GM21360 (cell line): ENCODE data around the gene UNC13B.

Experiments
- ATAC-seq: cut with Tn5 transposase; IDR thresholded peaks from one replicate; pipeline ENCODE4 v1.9.1; 2021; ENCODE audit warnings: mild to moderate bottlenecking, moderate library complexity; ENCODE audit not compliant: unreplicated experiment

The UNC13B gene

DNA sequence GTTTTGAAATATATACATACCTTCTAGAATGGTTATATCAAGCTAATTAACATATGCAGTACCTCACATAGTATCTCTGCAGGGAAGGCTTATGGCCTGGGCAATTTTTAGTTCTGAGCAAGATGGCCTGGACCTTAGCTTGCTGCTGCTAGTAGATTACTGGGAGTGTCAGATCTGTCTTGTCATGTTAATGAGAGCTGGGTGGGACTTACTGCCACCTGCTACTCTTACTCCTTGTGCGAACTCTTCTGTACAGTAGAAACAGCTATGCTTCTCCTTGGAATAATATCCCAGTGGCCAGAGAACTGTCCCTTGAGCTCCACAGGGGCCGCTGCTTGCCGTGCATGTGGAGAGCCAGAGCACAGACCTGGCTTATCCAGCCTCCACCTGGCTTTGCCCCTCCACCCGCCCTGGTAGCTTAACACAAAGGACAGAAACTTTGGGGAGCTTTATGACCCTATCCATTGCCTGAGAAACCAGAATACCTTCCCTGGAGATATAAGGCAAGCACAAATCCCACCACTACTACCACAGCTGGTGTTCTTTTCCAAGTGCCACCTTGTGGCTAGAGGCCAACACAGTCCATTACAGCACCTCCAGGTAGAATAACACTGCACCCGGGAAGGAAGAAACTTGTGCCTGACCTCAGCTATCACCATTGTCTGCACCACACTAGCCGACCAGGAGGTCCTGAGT lies 253.7 kb downstream of the UNC13B start:
- no peak for ATAC-seq

DNA sequence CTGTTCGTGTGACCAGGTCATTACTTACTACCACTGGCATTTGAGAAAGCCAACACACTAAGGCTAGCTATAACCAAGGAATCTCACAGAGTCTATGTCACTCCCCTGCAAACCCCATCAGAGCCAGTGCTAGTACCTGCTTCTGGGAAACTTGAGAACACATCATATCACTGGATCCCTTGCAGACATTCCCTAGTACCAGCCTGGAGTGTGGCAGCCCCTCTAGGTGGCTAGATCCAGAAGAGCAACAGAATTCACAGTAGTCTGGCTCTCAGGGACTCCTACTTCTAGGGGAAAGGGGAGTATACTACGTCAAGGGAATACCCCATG lies 254.3 kb downstream of the UNC13B start:
- no peak for ATAC-seq

DNA sequence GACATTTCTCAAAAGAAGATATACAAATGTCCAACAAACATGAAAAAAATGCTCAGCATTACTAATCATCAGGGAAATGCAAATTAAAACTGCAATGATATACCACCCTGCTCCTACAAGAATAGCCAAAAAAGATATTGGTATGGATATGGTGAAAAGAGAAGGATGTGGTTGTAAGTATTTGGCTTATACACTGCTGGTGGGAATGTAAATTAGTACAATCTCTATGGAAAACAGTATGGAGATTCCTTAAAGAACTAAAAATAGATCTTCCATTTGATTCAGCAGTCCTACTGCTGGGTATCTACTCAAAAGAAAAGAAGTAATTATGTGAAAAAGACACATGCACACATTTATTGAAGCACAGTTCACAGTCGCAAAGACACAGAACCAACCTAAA lies 260.5 kb downstream of the UNC13B start:
- no peak for ATAC-seq

DNA sequence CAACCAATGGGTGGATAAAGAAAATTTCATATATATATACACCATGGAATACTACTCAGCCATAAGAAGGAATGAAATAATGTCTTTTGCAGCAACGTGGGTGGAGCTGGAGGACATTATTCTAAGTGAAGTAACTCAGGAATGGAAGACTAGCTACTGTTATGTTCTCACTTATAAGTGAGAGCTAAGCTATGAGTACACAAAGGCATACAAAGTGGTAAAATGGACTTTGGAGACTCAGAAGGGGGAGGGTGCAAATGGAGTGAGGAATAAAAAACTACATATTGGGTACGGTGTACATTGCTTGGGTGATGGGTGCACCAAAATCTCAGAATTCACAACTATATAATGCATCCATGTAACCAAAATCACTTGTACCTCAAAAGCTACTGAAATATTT lies 260.9 kb downstream of the UNC13B start:
- no peak for ATAC-seq

DNA sequence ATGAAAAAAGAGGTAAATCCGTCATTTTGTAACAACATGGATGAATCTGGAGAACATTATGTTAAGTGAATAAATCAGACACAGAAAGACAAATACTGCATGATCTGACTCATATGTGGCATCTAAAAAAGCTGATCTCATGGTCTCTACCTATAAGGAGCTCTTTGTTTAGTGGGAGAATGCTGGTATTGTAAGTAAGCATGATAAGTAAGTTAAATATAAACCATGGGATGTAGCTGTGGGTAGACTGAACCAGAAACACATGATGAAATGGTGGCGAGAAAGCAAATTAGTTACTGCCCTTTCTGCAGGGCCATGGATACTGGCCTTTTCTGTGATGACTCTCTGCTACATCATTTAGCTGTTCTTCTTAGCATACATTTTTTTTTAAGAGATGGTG lies 261.7 kb downstream of the UNC13B start:
- no peak for ATAC-seq

DNA sequence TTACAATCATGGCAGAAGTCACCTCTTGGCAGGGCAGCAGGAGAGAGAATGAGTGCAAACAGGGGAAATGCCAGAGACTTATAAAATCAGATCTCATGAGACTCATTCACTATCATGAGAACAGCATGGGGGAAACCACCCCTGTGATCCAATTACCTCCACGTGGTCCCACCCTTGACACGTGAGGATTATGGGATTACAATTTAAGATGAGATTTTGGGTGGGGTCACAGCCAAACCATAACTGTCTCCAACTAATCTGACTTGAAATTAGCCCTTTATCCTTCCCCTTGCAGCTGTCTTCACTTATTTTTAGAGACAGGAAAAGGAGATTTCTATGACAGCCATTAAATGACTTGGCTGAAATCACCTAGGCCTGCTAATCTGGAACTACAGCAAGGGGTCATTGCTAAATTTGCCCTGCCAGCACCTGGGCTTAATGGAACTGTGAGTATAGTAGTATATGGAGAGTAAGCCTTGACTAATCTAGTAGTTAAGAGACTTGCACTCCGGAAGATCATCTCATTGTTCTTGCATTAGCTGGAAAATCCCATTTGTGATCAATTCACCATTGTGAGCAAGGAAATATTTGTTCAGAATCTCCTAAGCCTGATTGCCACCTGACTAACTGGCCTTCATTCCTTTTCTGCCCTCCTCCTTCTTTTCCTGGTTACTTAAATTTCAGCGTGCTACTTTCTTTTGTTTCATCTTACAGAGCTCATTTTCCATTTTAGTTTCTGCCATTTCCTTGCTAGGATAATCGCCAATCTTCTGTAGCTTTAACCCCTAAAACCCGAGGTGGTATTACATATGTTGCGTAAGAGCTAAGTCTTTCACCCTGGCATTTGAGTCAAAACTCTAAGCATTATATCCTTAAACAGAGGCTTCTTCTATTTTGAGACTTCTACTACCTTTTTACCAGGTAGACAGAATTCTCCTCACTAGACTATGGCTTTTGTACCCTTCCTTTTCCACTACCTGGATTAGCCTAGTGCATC lies 262.8 kb downstream of the UNC13B start:
- ATAC-seq, result no peak

DNA sequence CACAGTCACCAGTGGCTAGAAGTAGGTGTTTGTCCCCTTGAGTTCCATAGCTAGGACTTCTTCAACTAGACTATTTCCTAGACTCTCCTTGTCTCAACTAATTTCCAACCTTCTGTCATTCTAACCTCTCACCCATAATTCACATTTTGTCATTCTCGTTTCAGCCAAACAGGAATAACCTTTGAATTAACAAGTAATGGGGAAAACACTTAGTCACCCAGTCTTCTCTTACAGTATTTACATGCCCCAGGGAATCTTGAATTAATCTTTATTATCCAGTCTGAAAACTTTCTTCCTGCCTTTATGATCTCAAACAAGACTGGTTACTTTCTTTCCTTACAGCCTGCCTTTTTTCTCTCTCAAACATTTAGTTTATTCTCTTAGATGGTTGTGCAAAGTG lies 264.8 kb downstream of the UNC13B start:
- ATAC-seq, result no peak

DNA sequence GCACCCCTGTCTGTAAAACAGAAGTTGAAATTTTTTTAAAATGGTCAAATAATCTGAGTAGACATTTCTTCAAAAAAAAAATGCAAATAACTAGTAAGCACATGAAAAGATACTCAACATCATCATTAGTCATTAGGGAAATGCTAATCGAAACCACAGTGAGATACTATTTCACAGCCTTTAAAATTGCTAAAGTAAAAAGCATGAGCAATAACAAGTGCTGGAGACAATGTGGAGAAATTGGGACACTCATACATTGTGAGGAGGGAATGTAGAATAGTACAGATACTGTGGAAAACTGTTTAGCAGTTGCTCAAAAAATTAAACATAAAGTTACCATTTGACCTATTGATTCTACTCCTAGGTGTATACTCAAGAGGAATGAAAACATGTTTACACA lies 269.7 kb downstream of the UNC13B start:
- ATAC-seq, result no peak

DNA sequence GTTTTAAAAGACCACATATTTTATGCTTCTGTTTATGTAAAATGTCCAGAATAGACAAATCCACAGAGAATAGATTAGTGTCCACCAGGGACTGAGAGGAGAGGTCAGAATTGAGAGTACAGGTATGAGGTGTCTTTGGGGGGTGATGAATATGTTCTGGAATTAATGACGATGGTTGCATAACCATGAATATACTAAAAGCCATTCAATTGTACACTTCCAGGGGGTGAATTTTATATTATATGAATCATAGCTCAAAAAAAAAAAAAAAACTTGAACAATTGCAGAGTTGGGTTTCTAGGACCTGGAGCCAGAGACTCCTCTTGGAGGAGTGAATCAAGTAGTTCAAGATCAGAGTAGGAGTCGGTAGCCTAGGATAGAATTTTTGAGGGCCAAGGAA lies 270.3 kb downstream of the UNC13B start:
- ATAC-seq, result no peak

DNA sequence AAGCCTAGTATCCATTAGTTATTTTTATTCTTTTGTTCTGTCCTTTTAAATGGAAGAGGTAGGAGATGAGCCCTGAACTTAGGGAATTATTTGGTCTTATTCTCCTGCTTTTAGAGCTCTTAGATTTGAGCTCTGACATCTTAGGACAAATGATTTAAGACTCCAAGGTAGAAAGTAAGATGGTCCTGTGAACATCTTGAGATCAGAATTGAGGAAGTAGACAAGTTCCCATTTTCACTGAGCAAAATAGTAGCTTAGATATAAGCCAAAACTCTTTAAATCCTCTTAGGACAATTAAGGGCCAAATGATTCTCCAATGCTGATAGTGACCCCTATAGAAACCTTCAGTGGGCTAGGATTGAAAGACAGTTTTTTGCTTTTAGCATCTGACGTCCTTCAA lies 275.1 kb downstream of the UNC13B start:
- no peak for ATAC-seq

DNA sequence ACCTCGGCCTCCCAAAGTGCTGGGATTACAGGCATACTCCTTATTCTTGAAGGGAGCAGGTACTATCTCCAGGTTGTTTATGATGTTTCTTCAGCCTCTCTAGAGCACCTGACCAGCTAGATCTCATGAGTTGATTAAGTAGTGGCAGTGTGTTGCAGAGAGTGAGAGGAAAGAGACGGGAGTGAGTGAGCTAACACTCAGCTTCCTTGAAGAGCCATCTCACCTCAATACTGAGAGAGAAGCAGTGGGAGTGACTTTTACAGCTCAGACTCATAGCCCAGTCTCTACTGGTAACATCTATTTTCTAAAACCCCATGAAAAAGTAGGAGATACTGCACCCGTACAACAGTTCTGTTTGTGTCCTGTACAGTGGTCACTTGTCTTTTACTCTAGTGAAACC lies 284.2 kb downstream of the UNC13B start:
- no peak for ATAC-seq

DNA sequence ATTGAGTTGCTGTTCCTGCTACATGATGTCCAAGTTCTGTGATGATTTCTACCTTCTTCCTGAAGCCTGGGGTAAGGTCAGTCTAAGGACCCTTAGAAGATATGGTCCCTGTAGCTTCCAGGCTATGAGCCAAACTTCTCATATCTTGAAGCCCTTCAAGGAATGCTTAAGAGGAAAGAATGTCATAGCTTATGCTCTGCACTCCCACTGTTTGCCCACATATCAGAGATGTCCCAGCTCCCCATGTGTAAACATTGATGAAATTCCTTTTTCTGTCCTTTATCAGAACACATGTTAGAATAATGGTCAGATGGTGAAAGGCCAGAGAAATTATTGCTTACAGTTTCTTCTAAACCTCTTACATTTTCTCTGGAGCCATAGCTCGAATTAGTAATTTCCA lies 286.7 kb downstream of the UNC13B start:
- ATAC-seq, result no peak

DNA sequence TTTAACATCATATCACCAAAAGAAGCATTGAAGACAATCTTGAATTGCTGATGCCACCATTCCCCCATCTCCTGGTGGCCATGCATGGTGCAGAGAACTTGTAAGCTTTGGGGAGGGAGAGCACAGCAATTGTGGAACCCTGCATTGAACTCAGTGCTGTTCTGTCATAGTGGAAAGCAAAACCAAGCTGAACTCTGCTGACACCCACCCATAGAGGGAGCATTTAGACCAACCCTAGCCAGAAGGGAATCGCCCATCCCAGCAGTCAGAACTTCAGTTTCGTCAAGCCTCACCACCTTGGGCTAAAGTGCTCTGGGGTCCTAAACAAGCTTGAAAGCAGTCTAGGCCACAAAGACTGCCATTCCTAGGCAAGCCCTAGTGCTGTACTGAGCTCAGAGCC lies 290.7 kb downstream of the UNC13B start:
- no peak for ATAC-seq

DNA sequence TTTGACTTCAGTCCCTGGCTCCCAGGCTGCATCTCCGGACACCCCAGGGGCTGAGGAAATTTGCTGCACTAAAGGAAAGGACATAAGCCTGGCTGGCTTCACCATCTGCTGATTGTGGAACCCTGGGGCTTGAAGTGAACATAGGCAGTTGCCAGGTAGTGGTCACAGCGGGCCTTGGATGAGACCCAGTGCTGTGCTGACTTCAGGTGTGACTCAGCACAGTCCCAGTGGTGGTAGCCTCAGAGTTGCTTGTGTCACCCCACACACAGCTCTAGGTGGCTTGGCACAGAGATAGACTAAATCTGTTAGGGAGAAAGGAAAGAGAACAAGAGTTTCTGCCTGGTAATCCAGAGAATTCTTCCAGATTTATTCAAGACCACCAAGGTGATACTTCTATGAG lies 292.0 kb downstream of the UNC13B start:
- no peak for ATAC-seq
